HCT116 (cell line): Measurements from ENCODE around the gene KRT7.

Source experiments
- CTCF ChIP-seq, 3 experiments: fragments of 200-600 bp in 1 of 3; sonication (generic) in 1 of 3; IDR thresholded peaks in 2 of 3; conservative IDR thresholded peaks in 1 of 3; 2 replicates each; pipeline ENCODE4 v1.5.1; 2012 to 2017; ENCODE audit warnings: low read depth in 2 of 3, low read length in 2 of 3, antibody characterized with exemption in 1 of 3, borderline replicate concordance in 1 of 3, control low read depth in 1 of 3, mild to moderate bottlenecking in 1 of 3, mixed read lengths in 1 of 3, mixed run types in 1 of 3, moderate library complexity in 1 of 3; ENCODE audit not compliant: insufficient read depth in 1 of 3
- EZH2phosphoT487 ChIP-seq: fragments of 200-600 bp; IDR thresholded peaks from 2 replicates; pipeline ENCODE4 v1.6.1; 2018; ENCODE audit warnings: antibody characterized with exemption, borderline replicate concordance
- POLR2A ChIP-seq: IDR thresholded peaks from 2 replicates; pipeline ENCODE4 v1.7.0; 2011; ENCODE audit warnings: borderline replicate concordance; ENCODE audit not compliant: insufficient read depth, insufficient read length; ENCODE audit errors: extremely low read depth
- POLR2AphosphoS5 ChIP-seq: IDR thresholded peaks from 2 replicates; pipeline ENCODE4 v1.6.1; 2011; ENCODE audit warnings: mild to moderate bottlenecking, low read depth, low read length, moderate library complexity
- SIN3A ChIP-seq: IDR thresholded peaks from 2 replicates; pipeline ENCODE4 v1.6.1; 2012; ENCODE audit warnings: low read depth
- SRF ChIP-seq: IDR thresholded peaks from 2 replicates; pipeline ENCODE4 v1.6.1; 2012; ENCODE audit warnings: low read depth
- TCF7L2 ChIP-seq: IDR thresholded peaks from 2 replicates; pipeline ENCODE4 v1.7.0; 2011; ENCODE audit warnings: borderline replicate concordance, inconsistent platforms; ENCODE audit not compliant: insufficient read depth, insufficient read length; ENCODE audit errors: extremely low read depth

- TF ChIP-seq CTCF (IDR thresholded peaks at IDR 0.05 in 2 of 3, conservative IDR thresholded peaks at IDR 0.05 in 1 of 3; ENCODE audit: borderline replicate concordance in 1 of 3, insufficient read depth in 1 of 3, low read depth in 2 of 3, low read length in 2 of 3) (no peak), POLR2A (no peak), EZH2phosphoT487 (no peak), TCF7L2 (no peak), POLR2AphosphoS5 (no peak; the same call in 1 of the 2 replicates), SRF (no peak), SIN3A (no peak)
These were observed 44.6 kb downstream of the KRT7 start for GRCh38 chr12:52277486-52278245.
